ENCODE data around the gene KIRREL3. TPM values are rescaled to one million over a fixed set of nuclear protein-coding genes. Genes with fewer than 3 reads are reported as not detected.

Gene KIRREL3
- total and polyA plus RNA-seq, 9 of the 15 experiments (the other 6 are each of a cell fraction or from before 2014, with no cell fraction given): 0.04 to 0.10 TPM; not detected in 7

- BruUV-seq (replicated peaks): no TSS peak
- TF ChIP-seq ZSCAN29 (IDR thresholded peaks at IDR 0.05): no peak
- no peak for TF ChIP-seq SRSF9 (IDR thresholded peaks at IDR 0.05; ENCODE audit: borderline replicate concordance, low read depth, low read length)
- TF ChIP-seq GATAD2A (IDR thresholded peaks at IDR 0.05): no peak
- no peak for TF ChIP-seq RAD21 (CRISPR knock-in tag; conservative IDR thresholded peaks at IDR 0.05 in 1 of 2, IDR thresholded peaks at IDR 0.05 in 1 of 2)
- no peak for TF ChIP-seq RBM22 (IDR thresholded peaks at IDR 0.05; ENCODE audit: low read depth, low read length, poor library complexity, severe bottlenecking)
- no peak for TF ChIP-seq TFAP4 (CRISPR knock-in tag; IDR thresholded peaks at IDR 0.05; ENCODE audit: borderline replicate concordance)
- no peak for TF ChIP-seq NFE2L1 (tag; IDR thresholded peaks at IDR 0.05; ENCODE audit: borderline replicate concordance, low read depth)
- TF ChIP-seq ZNF224 (CRISPR knock-in tag; IDR thresholded peaks at IDR 0.05): no peak
- TF ChIP-seq SREBF1 (IDR thresholded peaks at IDR 0.05; ENCODE audit: borderline replicate concordance, low read depth, low read length): no peak
- no peak for TF ChIP-seq LEF1 (IDR thresholded peaks at IDR 0.05)
- no peak for TF ChIP-seq OTX1 (CRISPR knock-in tag; IDR thresholded peaks at IDR 0.05)
- no peak for TF ChIP-seq CHD1 (IDR thresholded peaks at IDR 0.05; ENCODE audit: low read length)
- TF ChIP-seq ZNF583 (CRISPR knock-in tag; IDR thresholded peaks at IDR 0.05): no peak
- TF ChIP-seq, protein P1, sequence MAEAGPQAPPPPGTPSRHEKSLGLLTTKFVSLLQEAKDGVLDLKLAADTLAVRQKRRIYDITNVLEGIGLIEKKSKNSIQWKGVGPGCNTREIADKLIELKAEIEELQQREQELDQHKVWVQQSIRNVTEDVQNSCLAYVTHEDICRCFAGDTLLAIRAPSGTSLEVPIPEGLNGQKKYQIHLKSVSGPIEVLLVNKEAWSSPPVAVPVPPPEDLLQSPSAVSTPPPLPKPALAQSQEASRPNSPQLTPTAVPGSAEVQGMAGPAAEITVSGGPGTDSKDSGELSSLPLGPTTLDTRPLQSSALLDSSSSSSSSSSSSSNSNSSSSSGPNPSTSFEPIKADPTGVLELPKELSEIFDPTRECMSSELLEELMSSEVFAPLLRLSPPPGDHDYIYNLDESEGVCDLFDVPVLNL (CRISPR knock-in tag; IDR thresholded peaks at IDR 0.05; ENCODE audit: low read depth): no peak
- TF ChIP-seq, protein P2, sequence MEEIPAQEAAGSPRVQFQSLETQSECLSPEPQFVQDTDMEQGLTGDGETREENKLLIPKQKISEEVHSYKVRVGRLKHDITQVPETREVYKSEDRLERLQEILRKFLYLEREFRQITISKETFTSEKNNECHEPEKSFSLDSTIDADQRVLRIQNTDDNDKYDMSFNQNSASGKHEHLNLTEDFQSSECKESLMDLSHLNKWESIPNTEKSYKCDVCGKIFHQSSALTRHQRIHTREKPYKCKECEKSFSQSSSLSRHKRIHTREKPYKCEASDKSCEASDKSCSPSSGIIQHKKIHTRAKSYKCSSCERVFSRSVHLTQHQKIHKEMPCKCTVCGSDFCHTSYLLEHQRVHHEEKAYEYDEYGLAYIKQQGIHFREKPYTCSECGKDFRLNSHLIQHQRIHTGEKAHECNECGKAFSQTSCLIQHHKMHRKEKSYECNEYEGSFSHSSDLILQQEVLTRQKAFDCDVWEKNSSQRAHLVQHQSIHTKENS (CRISPR knock-in tag; IDR thresholded peaks at IDR 0.05): no peak
- no peak for TF ChIP-seq BMI1 (IDR thresholded peaks at IDR 0.05; ENCODE audit: low read length)
- TF ChIP-seq HMG20A (CRISPR knock-in tag; conservative IDR thresholded peaks at IDR 0.05): no peak
- TF ChIP-seq, protein P3, sequence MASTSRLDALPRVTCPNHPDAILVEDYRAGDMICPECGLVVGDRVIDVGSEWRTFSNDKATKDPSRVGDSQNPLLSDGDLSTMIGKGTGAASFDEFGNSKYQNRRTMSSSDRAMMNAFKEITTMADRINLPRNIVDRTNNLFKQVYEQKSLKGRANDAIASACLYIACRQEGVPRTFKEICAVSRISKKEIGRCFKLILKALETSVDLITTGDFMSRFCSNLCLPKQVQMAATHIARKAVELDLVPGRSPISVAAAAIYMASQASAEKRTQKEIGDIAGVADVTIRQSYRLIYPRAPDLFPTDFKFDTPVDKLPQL (IDR thresholded peaks at IDR 0.05; ENCODE audit: extremely low read depth, insufficient read length): no peak
- TF ChIP-seq ZBTB17 (CRISPR knock-in tag; IDR thresholded peaks at IDR 0.05): no peak
- Histone ChIP-seq H3K79me2 (ENCODE audit: control insufficient read depth, insufficient read depth, low read length) (no peaks in the 10 kb centered on the region), H3K4me3 (no peak overlapping the region), H3K9me3 (replicated peaks; ENCODE audit: control insufficient read depth, insufficient read depth, low read depth, low read length) (no peaks in the 10 kb centered on the region), H3K27me3 (ENCODE audit: control insufficient read depth in 2 of 2, insufficient read depth in 2 of 2, low read length in 2 of 2) (peaks cover 11 to 19% of the 10 kb centered on the region in 2 experiments; a peak in 3 of 5 replicates), H3K4me2 (ENCODE audit: insufficient read depth, low read length) (no peak overlapping the region), H2AFZ (ENCODE audit: low read depth, low read length) (no peak overlapping the region), H4K20me1 (replicated peaks; ENCODE audit: control insufficient read depth, insufficient read depth, low read length) (no peaks in the 10 kb centered on the region), H3K9ac (ENCODE audit: insufficient read depth in 1 of 2, low read depth in 2 of 2, low read length in 2 of 2) (no peak overlapping the region), H3K4me1 (replicated peaks in 1 of 2; ENCODE audit: control insufficient read depth in 2 of 2, insufficient read depth in 2 of 2, low read length in 2 of 2) (no peaks in the 10 kb centered on the region), H3K36me3 (ENCODE audit: control insufficient read depth, insufficient read depth, low read length) (no peaks in the 10 kb centered on the region), H3K9me1 (ENCODE audit: control insufficient read depth, insufficient read depth, low read length) (no peaks in the 10 kb centered on the region), H3K27ac (ENCODE audit: extremely low read depth, low read depth, low read length) (no peak overlapping the region)
- ATAC-seq (no peak), DNase-seq (ENCODE audit: extremely low read depth in 1 of 4, low spot score in 3 of 4) (no peak), FAIRE-seq (no peak)
- ChIA-PET POLR2A (no interaction called here), CTCF (ENCODE audit: low intra/inter-chr PET ratio) (no interaction called here)
- WGBS (ENCODE audit: insufficient coverage, low coverage, missing lambda C conversion rate): 0% methylated on average over 6 of the region's 6 CpGs
- intact Hi-C loops (cut with micrococcal nuclease): no loop called here
- in situ Hi-C loops (cut with MboI): no loop called here
Observed at GRCh38 chr11:126748793-126749192, 251.8 kb downstream of the KIRREL3 start.

Data from K562 (cell line).